IPS DF 6.9 (cell line): Measurements from ENCODE around the gene CCDC167.
"Not testable (repeated sequence)": the region's sequence is repeated elsewhere in the genome, so short reads cannot be mapped to it uniquely, and the experiment has no call there.

ENCODE experiments used
- DNase-seq: peaks from one replicate; pipeline ENCODE4 v3.0.0-alpha.2; 2013; ENCODE audit warnings: low read depth, low spot score
- H3K27ac ChIP-seq: one replicate; pipeline ENCODE4 v1.5.1; 2013; ENCODE audit warnings: low read length, control low read depth
- H3K27me3 ChIP-seq: 2 replicates; pipeline ENCODE4 v1.6.1; 2013; ENCODE audit warnings: mild to moderate bottlenecking, low read length; ENCODE audit not compliant: control insufficient read depth, insufficient read depth
- H3K36me3 ChIP-seq: 2 replicates; pipeline ENCODE4 v1.6.1; 2013; ENCODE audit warnings: low read length; ENCODE audit not compliant: control insufficient read depth, insufficient read depth
- H3K4me1 ChIP-seq: 2 replicates; pipeline ENCODE4 v1.6.1; 2013; ENCODE audit warnings: low read length; ENCODE audit not compliant: control insufficient read depth, insufficient read depth
- H3K4me3 ChIP-seq: 2 replicates; pipeline ENCODE4 v1.5.1; 2013; ENCODE audit warnings: mild to moderate bottlenecking, low read length
- H3K9me3 ChIP-seq: 2 replicates; pipeline ENCODE4 v1.6.1; 2013; ENCODE audit warnings: low read length, inconsistent platforms; ENCODE audit not compliant: control insufficient read depth, insufficient read depth
- whole genome bisulfite sequencing: extraction: QIAGEN DNeasy Blood & Tissue Kit; methylation state at CpG from one replicate; pipeline ENCODE4 v1.1.7; 2013; ENCODE audit warnings: mixed read lengths, missing lambda C conversion rate; ENCODE audit not compliant: insufficient read length, insufficient coverage; 5-methylcytosine and 5-hydroxymethylcytosine counted together

The CCDC167 gene

GRCh38 chr6:37443216-37443542 is 56.5 kb downstream of the CCDC167 start:
- H3K4me1 ChIP-seq, H3K36me3 ChIP-seq, H3K9me3 ChIP-seq, H3K27ac ChIP-seq, DNase-seq, H3K4me3 ChIP-seq, H3K27me3 ChIP-seq: not testable (repeated sequence)
- WGBS, result no CpG with 5 or more reads among the region's 5 CpGs

GRCh38 chr6:37442416-37443215 is 57.1 kb downstream of the CCDC167 start:
- no peak overlapping the region for H3K27ac ChIP-seq
- no peak overlapping the region for H3K4me3 ChIP-seq
- WGBS, result no CpG with 5 or more reads among the region's 4 CpGs
- no peaks in the 10 kb centered on the region for H3K27me3 ChIP-seq
- H3K9me3 ChIP-seq, result no peaks in the 10 kb centered on the region
- DNase-seq, result no peak
- H3K36me3 ChIP-seq, result no peaks in the 10 kb centered on the region; the same call in 1 of the 2 replicates
- no peaks in the 10 kb centered on the region for H3K4me1 ChIP-seq

- no peaks in the 10 kb centered on the region for H3K27me3 ChIP-seq
Observed at GRCh38 chr6:37441651-37442050, 58.0 kb downstream of the CCDC167 start.

GRCh38 chr6:37438930-37439329 is 60.8 kb downstream of the CCDC167 start:
- no CpG with 5 or more reads among the region's 1 CpG for WGBS
- Histone ChIP-seq H3K4me1 (0 out of 2 replicates have a peak, but pooled peaks cover 2% of the 10 kb centered on the region), H3K9me3 (no peaks in the 10 kb centered on the region), H3K4me3 (no peak overlapping the region), H3K36me3 (no peaks in the 10 kb centered on the region; the same call in 1 of the 2 replicates), H3K27me3 (no peaks in the 10 kb centered on the region), H3K27ac (no peak overlapping the region)
- DNase-seq, result no peak

More at GRCh38 chr6:37441651-37442050, 58.0 kb downstream of the CCDC167 start:
- Histone ChIP-seq H3K27ac (no peak overlapping the region), H3K9me3 (no peaks in the 10 kb centered on the region), H3K4me1 (no peaks in the 10 kb centered on the region), H3K36me3 (no peaks in the 10 kb centered on the region; the same call in 1 of the 2 replicates), H3K4me3 (no peak overlapping the region)
- no CpG with 5 or more reads among the region's 6 CpGs for WGBS
- no peak for DNase-seq

- DNase-seq, result no peak
- no CpG with 5 or more reads among the region's 5 CpGs for WGBS
- H3K36me3 ChIP-seq, result no peaks in the 10 kb centered on the region; the same call in 1 of the 2 replicates
Observed at GRCh38 chr6:37435816-37436215, 63.9 kb downstream of the CCDC167 start.

GRCh38 chr6:37435373-37435772 is 64.3 kb downstream of the CCDC167 start:
- 0 out of 2 replicates have a peak, but pooled peaks cover 2% of the 10 kb centered on the region for H3K4me1 ChIP-seq
- no peak overlapping the region for H3K27ac ChIP-seq
- WGBS, result no CpG with 5 or more reads among the region's 4 CpGs
- no peak overlapping the region for H3K4me3 ChIP-seq
- DNase-seq, result no peak
- H3K9me3 ChIP-seq, result no peaks in the 10 kb centered on the region
- H3K36me3 ChIP-seq, result no peaks in the 10 kb centered on the region; the same call in 1 of the 2 replicates
- H3K27me3 ChIP-seq, result no peaks in the 10 kb centered on the region

More at GRCh38 chr6:37435816-37436215, 63.9 kb downstream of the CCDC167 start:
- no peak overlapping the region for H3K4me3 ChIP-seq
- no peaks in the 10 kb centered on the region for H3K27me3 ChIP-seq
- 0 out of 2 replicates have a peak, but pooled peaks cover 2% of the 10 kb centered on the region for H3K4me1 ChIP-seq
- H3K27ac ChIP-seq, result no peak overlapping the region
- H3K9me3 ChIP-seq, result no peaks in the 10 kb centered on the region

GRCh38 chr6:37433657-37434271 is 65.9 kb downstream of the CCDC167 start:
- DNase-seq, result no peak

More at GRCh38 chr6:37433657-37434271, 65.9 kb downstream of the CCDC167 start:
- no CpG with 5 or more reads among the region's 13 CpGs for WGBS
- Histone ChIP-seq H3K27me3 (no peaks in the 10 kb centered on the region), H3K27ac (no peak overlapping the region), H3K9me3 (no peaks in the 10 kb centered on the region), H3K4me1 (0 out of 2 replicates have a peak, but pooled peaks cover 2% of the 10 kb centered on the region), H3K4me3 (peak overlapping the region; percentile 92), H3K36me3 (no peaks in the 10 kb centered on the region)
